Loucy (cell line): ENCODE measurements around the gene ZNF613.

Experiments used
- EZH2phosphoT487 ChIP-seq: fragments of 200-600 bp; IDR thresholded peaks from 2 replicates; pipeline ENCODE4 v1.6.1; 2018; ENCODE audit warnings: antibody characterized with exemption, mild to moderate bottlenecking, moderate library complexity, borderline replicate concordance
- TF ChIP-seq, protein P1 (sequence below): fragments of 200-600 bp; sonication (generic); conservative IDR thresholded peaks from 2 replicates; pipeline ENCODE4 v1.5.1; 2014; ENCODE audit warnings: mild to moderate bottlenecking, antibody characterized with exemption, low read length

DNA sequence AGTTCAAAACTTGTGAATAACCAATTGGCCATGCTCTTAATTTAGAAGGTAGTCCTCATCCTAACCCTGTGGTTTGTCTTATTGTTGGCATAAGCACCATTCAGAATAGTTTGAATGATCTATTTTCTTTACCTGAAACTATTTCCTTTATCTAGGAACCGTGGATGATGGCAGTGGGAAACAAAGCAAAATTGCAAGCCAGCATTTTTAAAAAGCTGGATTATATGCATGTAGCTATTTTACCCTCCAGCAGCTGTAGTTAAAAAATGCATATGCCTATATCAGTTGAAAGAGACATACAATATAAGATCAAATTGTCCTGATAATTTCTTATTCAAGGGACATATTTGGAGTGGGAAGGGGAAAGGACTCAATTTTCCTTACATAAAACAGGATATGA lies 19.3 kb downstream of the ZNF613 start:
- no peak for TF ChIP-seq EZH2phosphoT487
- TF ChIP-seq, protein P1, sequence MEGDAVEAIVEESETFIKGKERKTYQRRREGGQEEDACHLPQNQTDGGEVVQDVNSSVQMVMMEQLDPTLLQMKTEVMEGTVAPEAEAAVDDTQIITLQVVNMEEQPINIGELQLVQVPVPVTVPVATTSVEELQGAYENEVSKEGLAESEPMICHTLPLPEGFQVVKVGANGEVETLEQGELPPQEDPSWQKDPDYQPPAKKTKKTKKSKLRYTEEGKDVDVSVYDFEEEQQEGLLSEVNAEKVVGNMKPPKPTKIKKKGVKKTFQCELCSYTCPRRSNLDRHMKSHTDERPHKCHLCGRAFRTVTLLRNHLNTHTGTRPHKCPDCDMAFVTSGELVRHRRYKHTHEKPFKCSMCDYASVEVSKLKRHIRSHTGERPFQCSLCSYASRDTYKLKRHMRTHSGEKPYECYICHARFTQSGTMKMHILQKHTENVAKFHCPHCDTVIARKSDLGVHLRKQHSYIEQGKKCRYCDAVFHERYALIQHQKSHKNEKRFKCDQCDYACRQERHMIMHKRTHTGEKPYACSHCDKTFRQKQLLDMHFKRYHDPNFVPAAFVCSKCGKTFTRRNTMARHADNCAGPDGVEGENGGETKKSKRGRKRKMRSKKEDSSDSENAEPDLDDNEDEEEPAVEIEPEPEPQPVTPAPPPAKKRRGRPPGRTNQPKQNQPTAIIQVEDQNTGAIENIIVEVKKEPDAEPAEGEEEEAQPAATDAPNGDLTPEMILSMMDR = no peak
